ENCODE data around the gene BPIFB1.
A peak's percentile ranks its signal among the peaks of the same experiment; 100 is the strongest.

Gene BPIFB1

DNA sequence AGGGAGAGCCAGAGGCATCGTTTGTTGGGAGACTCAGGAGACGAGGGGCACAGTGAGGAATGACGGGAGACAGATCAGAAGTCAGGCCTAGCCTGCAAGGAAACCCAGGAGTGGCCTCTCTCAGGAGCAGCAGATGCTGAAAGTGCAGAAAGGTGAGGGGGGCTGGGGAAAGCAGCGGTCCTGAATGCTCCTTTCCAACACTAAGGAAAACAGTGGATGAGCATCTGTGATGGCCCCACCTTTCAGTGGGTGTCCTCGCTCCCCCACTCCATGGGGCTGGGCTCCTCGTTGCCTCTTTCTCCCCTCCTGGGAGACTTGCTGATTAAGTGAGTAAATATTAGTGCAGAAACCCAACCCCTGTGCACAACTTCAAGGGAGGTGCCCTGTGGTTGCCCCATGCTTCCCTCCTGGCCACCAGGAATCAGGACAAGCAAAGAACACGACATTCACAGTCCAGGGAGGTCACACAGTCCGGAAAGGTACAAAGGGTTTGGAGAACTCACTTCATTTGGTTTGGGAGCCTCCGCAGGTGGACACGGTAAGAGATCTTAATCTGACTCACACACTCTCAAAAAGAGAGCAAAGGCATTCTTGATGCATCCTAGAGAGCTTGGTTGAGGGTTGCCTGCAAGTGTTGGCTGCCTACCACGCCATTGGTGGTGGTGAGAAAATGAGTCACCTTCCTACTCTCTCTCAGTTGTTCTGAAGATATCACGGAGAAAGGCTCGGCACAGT is 9.7 kb upstream of the BPIFB1 start:
- DNase-seq, result no peak

DNA sequence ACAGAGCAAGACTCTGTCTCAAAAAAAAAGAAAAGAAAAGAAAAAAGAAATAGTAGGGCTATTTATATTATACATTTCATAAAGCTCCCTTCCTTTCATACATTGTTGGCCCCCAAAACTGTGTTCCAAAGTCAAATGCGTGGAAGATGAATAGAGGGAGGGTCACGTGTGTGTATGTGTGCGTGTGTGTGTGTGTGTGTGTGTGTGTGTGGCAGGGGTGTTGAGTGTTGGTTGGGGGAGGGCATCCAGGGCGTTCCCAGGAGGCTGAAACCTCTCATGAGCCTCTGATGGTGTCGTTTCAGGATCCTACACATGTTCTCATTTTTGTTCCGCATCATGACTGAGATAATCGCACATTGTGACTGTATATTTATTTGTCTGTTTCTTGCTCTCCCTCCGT is 7.8 kb upstream of the BPIFB1 start:
- no peak for DNase-seq

DNA sequence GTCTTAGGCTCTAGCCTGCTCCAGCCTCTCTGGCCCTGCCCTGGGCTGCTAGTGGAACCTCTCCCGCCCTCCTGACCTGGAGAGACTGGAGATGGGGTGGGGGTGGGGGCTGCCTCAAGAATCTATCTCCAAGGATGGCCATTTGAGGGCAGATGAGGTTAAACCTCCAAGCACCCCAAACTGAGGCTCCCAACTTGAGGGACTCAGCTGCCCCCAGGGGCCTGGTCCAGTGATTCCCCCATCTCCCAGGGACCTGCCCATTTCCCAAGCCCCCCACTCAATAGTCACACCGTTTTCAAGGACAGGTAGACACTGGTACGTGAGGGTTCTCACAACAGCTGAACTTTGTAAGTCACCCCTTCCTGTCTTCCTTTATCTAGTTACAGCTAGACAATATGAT is 7.1 kb upstream of the BPIFB1 start:
- no peak for DNase-seq

DNA sequence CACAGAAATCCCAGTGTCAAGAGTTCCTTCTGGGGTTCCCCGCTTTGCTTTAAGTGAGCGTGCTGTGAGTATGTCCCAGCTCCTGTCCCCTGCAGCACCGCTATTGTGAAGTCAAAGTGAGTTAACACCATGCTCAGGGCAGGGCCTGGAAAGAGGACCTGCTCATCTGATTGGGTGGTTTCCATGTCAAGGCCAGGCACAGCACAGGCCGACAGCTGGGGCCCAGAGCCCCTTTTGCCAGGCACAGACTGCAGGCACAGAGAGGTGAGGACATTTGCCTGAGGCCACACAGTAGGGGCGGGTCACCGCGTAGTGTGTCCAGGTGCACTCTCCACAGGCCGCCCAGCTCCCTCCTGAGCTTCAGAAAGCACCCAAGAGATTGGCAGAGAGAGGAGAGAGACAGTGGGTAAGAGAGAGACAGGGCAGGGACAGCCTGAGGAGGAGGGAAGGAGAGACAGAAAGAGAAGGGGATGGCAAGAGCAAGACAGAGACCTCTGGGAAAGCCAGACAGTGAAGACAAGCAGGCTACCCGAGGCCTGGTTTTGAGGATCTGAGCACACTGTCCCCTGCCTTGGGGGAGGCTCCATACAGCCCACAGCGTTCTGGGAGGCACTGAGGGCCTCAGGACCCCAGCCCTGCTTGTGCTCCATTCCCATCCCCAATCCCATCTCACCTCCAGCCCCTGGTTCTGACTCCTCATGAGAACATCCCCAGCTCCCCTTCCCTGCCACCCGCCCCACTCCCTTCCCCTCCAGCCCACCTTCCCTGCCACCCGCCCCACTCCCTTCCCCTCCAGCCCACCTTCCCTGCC is 6.5 kb upstream of the BPIFB1 start:
- DNase-seq, result no peak

DNA sequence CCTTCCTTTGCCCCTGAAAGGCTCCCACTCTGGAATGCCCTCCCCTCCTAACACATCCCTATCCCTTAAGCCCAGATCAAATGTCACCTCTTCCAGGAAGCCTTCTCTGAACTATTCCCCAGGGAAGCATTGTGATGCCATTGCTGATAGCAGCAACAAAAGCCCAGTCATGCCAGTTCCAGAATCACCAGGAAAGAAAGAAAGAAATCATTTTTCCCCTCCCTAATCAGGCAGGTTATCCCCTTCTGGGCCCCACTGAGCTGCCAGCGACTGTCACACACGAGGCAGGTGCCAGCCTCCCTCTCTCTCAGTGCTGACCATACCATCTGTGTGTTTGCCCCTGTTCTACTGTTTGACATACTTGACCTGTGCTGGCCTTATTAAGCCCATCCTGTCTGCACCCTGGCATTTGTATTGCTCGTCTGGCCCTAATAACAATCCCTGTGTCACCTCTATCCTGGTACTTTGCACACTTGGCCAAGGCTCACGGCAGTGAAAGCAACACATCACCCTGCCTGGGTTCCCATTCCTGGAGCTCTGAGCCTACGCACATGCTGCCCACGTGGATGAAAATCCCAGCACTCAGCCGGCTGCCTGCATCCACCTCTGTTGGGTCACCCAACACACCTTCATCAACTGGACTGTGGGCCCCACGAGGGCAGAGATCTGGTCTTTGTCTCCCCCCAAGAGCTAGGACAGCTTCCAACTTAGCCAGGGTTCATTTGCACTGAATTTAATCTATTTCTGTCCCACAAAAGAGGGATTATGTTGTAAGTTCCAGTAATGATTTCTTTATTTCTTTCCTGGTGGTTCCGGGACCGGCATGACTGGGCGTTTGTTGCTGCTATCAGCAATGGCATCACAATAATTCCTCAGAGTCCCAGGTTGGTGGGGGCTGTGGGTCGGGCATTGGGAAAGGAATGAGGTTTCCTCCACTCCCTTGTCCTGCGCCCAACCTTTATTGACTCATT is 5.3 kb upstream of the BPIFB1 start:
- no peak for DNase-seq

DNA sequence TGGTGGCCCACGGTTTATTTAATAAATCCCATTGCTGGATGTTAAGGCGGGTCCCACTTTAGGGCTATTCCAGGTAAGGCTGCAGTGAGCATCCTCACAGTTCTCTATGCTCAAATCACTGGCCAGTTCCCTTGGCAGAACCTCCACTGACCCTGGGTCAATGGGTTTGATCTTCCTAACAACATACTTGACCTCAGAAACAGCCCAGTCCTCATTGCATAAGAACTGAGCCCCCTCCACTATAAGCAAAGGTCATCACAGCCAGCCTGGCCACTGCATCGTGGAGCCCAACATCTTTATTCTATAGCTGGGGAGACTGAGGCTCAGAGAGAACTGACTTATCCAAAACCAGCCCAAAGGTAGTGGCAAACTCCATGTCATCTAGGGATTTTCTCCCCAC is 4.3 kb upstream of the BPIFB1 start:
- no peak for DNase-seq

DNA sequence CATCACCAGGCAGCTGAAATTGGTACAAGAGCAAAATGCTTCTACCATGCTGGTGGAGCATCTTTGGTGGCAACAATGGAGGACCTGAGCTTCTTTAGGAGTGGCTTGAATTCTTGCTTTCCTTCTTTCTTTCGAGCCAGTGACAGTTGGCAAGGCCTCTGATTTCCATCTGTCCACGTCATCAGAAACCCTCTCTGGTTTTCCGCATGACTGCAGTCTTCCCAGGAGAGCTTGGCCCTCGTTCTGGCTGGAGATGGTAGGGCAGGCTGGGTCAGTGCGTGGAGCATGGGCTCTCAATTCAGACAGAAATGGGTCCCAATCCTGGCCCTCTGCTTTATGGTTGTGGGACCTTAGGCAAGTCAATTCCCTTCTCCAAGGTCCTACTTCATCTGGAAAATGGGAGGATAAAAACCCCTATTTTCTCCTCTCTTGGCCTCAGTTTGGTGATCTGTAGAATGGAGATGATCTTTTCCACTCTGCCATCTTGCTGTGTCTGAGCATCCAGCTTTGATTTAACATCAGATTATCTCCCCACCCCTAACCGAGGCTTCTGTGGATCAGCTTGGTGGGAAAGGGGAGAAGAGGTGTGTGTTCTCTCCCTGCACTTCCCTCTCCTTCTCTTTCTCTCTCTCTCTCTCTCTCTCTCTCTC is 3.6 kb upstream of the BPIFB1 start:
- no peak for DNase-seq

DNA sequence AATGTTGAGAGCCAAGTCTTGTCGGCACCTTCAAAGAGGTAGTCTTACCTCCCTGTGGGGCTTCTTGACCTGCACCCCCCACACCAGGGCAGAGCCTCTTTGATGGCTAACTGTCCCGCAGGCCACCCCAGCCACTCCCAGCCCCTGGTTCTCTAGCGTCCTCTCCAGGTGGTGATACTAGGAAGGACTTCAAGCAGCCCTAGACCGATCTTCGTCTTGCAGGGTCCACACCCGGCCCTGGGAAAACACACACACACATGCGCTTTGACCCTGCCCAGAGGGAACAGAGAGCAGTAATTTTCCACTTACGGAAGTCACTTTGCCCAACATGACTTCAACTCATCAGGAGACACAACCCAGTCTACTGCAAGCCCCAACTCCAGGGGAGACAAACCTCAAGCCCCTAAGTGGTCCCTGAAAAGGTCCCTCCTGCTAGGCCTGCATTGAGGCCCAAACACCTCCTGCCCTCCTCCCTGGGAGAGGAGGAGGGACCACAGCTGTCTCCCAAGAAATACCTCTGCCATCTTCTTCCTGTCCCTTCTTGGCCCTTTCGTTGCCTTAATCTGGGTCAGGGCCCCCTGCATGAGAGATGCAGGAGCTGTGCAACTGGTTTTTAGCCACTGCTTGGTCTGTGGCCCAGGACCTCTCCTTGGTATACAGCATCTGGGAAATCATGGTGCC is 2.9 kb upstream of the BPIFB1 start:
- DNase-seq, result no peak

DNA sequence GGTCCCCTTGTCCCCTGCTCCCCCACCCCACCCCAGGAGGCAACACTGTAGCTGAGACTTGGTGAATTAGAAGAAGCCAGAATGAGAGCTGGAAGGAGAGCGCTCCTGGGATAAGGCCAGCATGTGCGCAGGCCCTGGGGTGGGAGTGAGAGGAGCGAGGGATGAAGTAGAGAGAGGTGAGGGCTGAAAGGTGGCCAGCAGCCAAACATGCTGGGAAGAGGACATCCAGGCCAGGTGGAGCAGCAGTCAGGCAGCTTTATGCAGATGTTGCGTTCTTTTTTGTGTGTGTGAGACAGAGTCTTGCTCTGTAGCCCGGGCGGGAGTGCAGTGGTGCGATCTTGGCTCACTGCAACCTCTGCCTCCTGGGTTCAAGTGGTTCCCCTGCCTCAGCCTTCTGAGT is 2.2 kb upstream of the BPIFB1 start:
- no peak for DNase-seq

DNA sequence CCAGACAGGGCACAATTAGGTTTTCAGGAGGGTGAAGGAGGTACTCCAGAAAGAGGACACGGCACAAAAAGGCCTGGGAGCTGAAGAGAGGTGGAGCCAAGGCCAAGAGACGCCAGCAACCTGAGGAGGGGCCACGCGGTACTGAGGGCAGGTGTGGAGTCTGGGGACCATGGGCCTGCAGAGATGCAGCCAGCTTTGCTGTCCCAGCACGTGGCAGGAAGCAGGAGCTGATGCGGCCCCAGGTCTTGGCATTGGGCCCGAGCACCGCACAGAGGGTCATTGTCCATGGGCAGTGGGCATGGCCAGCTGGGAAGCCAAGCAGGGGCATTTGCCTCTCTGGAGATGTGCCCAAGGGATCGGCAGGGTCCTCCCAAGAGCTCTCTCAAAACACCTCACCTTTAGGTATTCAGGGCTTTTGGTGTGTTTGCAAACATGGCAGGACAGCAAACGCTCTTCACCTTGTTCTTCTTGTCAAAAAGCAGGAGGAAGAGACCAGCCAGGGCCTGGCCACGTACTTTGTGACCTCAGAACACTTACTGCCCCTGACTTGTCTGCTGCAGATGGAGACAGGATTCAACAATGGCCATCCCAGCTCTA is 1.4 kb upstream of the BPIFB1 start:
- no peak for DNase-seq

DNA sequence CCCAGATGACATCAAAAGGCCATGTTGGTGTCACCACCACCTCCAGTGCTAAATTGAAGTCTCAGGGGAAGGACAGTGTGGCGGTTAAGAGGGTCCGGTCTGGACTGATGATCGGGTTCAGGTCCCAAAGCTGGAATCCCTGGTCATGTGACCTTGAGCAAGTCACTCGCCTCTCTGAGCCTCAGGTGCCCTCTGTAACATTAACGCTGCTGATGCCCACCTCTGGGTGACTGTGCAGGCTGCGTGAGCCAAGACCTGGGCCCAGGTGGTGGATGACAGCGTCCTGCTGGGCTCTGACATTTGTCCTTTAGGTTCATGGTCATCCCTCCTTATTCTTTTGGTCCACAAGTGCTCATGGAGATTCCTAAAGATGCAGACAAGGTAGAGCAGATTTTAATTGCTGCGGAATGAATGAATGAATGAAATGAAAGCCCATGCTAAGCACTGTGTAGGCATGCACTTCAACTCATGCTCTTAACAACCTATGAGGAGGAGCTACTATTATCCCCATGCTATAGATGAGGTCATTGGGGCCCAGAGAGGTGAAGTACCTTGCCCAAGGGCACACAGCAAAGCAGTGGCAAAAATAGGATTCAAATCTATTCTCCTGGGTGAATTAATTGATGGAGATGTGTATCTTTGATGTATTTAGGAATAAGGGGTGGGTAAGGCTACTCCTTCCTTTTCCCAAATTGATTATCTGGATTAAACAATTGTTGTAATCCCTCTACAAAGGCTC is 649 bp upstream of the BPIFB1 start:
- no peak for DNase-seq

DNA sequence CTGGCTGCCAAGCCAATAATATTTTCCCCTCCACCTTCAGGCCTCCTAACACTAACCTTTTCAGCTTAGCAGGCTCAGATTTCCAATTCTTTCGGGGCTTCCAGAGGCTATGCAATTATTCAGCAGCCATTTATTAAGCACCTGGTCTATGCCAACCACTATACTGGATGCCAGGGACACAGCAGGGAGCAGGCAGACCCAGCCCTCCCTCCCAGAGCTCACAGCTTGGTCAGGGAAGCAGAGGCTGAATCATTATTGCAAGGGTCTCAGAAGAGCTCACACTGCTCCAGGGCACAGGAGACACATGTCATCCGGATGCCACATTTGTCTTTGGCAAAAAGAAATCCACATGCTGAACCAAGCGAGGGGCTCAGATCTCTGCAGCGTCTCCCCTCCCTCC is 1.3 kb downstream of the BPIFB1 start:
- DNase-seq, result no peak

DNA sequence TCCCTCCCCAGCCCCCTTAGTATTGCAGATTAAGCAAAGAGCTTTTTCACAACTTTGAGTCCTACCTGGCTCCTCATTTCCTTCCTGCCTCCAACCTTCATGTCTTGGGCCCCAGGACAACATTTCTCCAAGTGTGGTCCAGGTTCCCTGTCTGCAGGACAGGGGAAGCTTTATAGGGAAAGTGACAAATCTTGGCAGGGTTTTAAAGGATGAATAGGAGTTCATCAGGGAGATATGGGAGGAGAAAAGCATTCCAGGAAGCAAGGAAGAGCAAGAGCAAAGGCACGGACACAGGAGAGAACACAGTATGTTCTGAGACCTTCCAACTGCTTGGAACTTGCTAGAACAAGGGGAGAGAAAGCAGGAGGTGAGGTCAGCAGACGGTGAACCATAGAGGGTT is 1.9 kb downstream of the BPIFB1 start:
- DNase-seq, result no peak

DNA sequence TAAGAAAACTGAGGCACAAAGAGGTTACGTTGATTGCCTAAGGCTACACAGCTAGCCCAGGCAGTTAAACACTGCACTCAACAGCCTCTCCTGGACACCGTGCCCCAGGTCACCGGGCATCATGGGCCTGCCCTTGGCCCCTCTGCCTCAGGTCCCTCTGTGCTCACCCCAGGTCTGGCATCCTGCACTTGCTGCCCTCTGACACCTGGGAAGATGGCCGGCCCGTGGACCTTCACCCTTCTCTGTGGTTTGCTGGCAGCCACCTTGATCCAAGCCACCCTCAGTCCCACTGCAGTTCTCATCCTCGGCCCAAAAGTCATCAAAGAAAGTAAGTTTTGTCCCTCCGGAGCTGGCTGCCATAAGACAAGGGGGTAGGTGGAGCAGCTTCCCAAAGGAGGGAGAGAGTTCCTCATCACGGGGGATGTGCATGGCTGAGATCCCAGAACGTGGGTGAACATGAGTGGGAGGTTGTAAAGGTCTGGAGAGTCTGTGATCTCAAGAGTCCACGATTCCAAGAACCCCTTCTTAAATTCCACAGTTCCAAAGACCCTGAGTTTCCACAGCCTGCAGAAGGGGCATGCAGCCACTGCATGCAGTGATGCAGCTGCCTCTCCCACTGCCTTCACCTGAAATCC is 3.0 kb downstream of the BPIFB1 start:
- no peak for DNase-seq

DNA sequence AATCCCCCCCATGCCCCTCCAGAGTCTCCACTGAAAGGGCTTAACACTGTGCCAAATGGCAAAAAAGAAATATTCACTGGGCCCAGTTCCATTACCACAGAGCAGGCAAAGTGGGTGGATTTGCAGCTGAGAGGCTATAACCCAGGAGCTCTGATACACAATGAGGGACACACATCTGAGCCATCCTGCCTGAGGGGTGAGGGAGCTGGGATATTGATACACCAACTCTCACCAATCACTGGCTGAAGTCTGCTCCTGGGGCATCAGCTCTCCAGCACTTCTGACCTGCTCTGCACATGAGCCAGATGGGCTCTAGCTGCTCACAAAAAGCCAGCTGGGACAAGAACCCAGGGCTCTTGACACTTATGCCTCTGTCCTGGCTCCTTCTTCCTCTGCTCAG is 4.9 kb downstream of the BPIFB1 start:
- DNase-seq, result no peak

DNA sequence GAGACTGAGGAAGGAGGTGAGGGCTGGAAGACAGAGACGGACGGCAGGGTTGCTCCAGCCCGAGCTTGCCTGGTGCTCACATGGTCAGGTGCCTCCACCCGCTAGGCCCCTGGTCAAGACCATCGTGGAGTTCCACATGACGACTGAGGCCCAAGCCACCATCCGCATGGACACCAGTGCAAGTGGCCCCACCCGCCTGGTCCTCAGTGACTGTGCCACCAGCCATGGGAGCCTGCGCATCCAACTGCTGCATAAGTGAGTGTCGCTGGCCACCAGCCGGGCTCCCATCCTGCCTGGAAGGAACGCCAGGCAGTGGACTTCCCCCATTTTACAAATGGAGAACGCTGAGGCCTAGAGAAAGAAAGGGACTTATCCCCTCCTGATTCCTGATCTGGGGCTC is 7.8 kb downstream of the BPIFB1 start:
- no peak for DNase-seq

DNA sequence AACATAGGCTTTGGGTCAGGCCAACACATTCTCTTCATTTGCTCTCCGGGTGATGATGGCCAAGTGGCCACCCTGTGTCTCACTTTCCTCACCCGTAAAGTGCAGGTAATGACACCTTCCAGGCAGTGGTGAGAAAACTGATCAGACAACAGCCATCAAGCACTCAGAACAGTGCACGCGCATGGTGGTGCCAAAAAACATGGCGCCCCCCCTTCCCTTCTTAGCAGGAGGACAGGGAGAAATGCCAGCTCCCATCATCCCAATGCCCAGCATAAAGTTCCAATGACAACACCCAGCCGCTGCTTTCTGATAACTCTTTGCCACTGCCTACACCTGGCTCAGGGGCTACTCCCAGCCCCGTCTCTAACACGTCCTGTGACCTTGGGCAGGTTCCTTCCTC is 8.4 kb downstream of the BPIFB1 start:
- no peak for DNase-seq

DNA sequence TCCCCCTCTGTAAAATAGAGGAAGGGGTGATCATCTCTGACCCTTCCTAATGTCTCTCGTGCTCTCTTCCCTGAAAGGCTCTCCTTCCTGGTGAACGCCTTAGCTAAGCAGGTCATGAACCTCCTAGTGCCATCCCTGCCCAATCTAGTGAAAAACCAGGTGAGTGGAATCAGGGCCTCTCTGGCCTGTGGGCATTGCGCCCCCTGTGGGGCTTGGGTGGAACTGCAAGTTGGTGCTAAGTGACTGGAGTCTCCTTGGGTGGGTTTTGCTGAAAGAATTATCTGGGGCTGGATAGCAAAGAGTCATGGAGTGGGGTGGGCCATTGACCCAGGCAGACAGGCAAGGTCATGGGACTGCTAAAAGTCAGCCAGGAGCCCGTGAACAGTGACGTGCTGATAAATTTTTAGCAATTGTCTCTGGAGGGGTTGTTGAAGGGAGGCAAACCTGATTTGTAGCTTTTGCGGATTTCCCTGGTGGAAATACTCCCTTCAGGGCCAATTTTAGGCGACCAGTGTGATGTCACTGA is 8.9 kb downstream of the BPIFB1 start:
- peak; percentile 39 to 68 for DNase-seq

DNA sequence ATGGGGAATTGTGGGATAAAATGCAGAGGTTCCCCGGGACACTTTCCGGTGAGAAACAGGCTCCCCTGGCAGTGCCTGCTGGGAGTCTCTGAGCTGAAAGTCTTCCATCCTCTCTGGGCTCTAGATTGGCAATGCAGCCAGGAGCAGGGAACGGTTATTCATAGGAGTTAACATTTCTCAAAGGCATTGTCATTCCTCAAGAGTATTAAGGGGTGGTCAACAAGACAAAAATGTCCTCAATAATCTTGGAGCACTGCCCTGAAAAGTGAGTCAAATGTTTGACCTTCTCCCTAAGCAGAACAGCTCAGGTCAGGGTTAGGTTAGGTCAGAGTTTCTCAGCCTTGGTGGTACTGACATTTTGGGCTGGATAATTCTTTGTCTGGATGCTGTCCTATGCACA is 13.2 kb downstream of the BPIFB1 start:
- DNase-seq, result no peak

DNA sequence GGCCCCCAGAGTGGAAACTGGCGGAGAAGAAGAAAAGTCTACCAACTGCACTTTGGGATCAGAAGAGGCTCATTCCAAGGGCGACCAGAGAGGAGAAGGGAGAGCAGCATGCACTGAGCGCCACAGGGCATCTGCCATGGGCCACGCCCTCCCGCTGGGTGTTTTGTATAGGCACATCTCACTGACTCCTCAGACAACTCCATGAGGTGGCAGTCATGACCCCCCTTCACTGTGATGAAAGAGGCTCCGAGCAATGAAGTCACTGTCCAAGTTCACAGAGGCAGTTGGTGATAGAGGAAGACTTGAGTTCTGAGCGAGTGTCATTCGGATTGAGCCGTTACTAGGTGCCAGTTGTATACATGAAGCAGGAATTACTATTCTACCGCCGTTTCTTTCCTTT is 15.4 kb downstream of the BPIFB1 start:
- no peak for DNase-seq
